GM13977 (cell line): ENCODE measurements around the gene NTHL1.

Experiments used
- DNase-seq: peaks from one replicate; pipeline ENCODE4 v3.0.0; 2012; ENCODE audit warnings: low spot score
- CTCF ChIP-seq: IDR thresholded peaks from 2 replicates; pipeline ENCODE4 v1.5.1; 2012; ENCODE audit warnings: mild to moderate bottlenecking, control low read depth; ENCODE audit not compliant: insufficient read depth; ENCODE audit errors: extremely low read depth, missing control alignments
- in situ Hi-C: fragments of 300-500 bp; cut with MboI; formaldehyde crosslinking; loops from one replicate; pipeline ENCODE4 v1.12.0; 2022; ENCODE audit warnings: low sequenced_read_pairs, low pct_unique_long_range_greater_than_20kb, mixed read lengths, inconsistent platforms; ENCODE audit not compliant: unreplicated experiment

The NTHL1 gene

DNA sequence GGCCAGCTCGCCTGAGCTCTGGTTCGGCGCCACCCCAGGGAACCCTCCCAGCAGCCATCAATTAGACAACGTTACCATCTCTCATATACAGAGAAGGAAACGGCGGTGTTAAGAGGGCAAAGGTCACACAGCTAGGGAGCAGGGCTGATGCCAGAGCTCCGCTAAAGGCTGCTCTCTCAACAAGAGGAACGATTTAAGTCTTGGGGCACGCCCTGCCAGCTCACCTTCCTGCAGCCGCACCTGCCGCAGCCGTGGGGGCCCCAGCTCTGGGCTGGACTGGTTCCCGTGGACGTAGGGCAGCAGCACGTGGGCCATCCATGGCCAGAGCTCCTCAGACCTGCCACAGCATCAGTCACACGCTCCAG is 44.6 kb upstream of the NTHL1 start:
- no peak for DNase-seq
- in situ Hi-C loops: no loop called here

GRCh38 chr16:2091547-2092255 is 44.1 kb upstream of the NTHL1 start:
- TF ChIP-seq CTCF: no peak
- no peak for DNase-seq
- in situ Hi-C loops: no loop called here

More for the DNA sequence above, 44.6 kb upstream of the NTHL1 start:
- TF ChIP-seq CTCF: no peak

- no peak for DNase-seq
- in situ Hi-C loops: no loop called here
- no peak for TF ChIP-seq CTCF
These were observed 43.3 kb upstream of the NTHL1 start for GRCh38 chr16:2090777-2091546.

GRCh38 chr16:2090481-2090776 is 42.8 kb upstream of the NTHL1 start:
- in situ Hi-C loops: no loop called here
- no peak for TF ChIP-seq CTCF

GRCh38 chr16:2089706-2090480 is 42.3 kb upstream of the NTHL1 start:
- no peak for TF ChIP-seq CTCF
- DNase-seq: no peak
- in situ Hi-C loops: no loop called here

More at GRCh38 chr16:2090481-2090776, 42.8 kb upstream of the NTHL1 start:
- no peak for DNase-seq

DNA sequence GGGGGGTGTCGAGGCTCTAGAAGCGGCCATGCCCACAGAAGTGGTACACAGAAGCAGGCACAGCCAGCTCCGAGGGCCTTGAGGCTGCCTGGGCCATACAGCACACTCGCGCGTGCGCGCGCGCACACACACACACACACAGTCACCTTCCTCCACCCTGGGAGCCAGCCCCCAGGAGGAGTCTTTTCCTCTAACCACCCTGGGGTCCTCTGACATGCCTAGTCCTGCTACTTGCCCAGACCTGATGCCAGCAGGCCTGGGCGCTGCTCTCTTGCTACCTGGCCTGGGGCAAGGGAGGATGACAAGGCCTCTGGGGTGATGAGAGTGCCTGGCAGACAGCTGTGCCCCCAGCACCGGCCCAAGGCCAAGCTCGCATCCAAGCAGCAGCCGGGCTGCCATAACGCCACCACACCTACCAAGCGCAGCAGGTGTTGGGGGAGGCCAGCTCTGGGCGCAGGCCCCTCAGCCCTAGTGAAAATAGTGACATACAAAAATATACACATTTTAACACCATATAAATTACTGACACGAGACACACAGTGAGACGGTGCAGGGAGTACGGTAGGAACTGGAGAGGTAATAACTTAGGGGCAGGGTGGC is 41.2 kb upstream of the NTHL1 start:
- in situ Hi-C loops: no loop called here
- no peak for TF ChIP-seq CTCF
- no peak for DNase-seq
